GM19239 (cell line): ENCODE data around the gene PARD6B.

Experiments
- DNase-seq: peaks from one replicate; pipeline ENCODE4 v3.0.0; 2011; ENCODE audit warnings: low spot score; ENCODE audit not compliant: insufficient read length
- FAIRE-seq: peaks from 2 replicates; lab custom pipeline; 2011; peaks lifted over from hg19 to GRCh38; lab: Jason Lieb, UNC

PARD6B gene

DNA sequence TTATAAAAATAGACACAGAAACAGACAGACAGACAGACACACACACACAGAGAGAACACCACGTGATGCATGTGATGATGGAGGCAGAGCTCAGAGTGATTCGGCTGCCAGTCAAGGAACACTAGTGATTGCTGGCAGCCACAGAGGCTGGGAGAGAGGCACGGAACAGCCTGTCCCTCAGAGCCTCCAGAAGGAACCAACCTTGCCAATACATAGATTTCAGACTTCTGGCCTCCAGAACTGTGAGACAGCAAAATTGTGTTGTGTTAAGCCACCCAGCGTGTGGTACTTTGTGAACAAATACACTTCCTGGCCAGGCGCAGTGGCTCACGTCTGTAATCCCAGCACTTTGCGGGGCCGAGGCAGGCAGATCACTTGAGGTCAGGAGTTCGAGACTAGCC lies 9.5 kb upstream of the PARD6B start:
- FAIRE-seq (no peak), DNase-seq (no peak)

DNA sequence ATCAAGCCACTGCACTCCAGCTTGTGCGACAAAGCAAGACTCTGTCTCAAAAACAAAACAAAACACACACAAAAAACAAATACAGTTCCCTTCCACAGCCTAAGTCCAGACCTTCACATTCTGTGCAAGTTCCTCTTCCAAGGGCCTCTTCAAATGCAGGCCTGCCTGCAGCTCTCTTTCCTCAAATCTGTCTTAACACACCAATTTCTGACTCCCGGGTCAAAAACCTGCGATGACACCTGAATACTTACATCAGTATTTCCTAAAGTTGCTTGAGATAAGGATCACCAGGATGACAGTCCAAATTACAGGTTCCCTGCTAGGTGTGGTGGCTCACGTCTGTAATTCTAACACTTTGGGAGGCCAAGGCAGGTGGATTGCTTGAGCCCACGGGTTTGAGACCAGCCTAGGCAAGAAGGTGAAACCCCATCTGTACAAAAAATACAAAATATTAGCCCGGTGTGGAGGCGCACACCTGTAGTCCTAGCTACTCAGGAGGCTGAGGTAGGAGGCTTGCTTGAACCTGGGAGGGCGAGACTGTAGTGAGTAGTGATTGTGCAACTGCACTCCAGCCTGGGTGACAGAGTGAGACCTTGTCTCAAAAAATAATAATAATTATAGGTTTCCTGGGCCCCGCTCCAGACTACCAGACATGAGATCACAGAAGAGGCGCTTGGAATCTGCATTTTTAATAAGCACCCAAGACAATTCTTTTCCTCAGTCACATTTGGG lies 8.8 kb upstream of the PARD6B start:
- FAIRE-seq (no peak), DNase-seq (no peak)

DNA sequence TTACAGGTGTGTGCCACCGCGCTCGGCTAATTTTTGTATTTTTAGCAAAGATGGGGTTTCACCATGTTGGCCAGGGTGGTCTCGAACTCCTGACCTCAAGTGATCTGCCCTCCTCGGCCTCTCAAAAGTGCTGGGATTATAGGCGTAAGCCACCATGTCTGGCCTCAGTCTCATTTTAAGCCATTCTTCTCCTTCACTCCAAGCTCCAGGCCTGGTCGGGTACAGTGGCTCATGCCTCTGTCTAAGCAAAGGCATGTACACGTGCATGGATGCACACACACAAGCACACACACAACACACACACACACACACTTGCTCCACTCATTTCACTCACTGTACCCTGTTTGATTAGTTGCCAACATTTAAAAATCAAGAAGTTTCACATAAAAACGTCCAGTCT lies 7.7 kb upstream of the PARD6B start:
- DNase-seq (no peak), FAIRE-seq (no peak)

DNA sequence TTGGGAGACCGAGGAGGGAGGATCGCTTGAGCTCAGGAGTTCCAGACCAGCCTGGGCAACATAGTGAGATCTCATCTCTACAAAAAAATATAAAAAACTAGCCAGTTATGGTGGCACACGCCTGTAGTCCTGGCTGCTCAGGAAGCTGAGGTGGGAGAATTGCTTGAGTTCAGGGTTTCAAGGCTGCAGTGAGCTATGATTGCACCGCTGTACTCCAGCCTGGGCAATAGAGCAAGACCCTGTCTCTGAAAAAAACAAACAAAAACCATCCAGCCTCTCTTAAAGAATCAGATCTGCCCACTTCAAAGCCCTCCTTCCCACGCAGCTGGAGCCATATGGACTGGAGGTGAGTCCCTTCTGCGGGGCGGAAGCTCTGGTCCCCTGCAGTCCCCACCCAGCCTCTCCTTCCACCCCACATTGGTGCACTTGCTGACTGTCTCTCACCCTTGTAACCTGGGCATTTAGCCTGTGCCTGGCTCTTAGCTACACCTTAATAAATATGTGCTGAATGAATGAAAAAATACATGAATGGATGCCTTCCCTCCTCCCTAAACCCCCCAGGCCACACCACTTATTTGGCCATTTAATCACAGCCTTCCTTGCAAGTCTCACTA lies 7.2 kb upstream of the PARD6B start:
- DNase-seq (no peak), FAIRE-seq (no peak)

DNA sequence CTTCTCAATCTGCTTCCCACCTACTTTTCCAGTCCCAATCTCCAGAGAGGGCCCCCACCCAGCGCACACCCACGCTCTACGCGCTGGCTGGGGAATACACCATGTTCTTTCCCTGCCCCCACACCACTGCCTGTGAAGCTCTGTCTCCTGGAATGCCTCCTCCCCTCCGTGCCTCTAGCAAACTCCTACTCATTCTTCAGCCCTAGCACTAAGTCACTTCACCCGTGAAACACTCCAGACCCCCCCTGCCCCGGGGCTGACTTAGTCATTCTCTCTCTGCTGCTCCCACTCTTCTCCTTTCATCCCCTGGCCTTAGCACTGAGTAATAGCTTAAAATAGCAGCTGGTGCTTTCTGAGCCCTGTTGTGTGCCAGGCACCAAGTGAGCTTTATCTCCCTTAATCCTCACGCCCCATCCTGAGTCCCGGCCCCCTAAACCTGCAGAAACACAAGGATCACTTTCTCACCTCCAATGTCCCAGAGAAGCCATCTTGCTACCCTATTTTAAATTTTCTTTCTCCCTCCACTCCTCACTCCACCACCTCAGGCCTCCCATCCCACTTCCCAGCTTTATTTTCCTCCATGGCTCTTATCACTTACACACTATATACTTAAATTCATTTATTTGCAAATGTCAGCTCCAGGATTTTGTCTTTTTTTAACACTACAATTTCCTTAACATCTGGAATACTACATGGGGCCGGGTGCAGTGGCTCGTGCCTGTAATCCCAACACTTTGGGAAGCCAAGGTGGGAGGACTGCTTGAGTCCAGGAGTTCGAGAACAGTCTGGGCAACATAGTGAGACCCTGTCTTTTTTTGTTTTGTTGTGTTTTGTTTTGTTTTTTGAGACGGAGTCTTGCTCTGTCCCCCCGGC lies 6.3 kb upstream of the PARD6B start:
- DNase-seq (no peak), FAIRE-seq (no peak)

DNA sequence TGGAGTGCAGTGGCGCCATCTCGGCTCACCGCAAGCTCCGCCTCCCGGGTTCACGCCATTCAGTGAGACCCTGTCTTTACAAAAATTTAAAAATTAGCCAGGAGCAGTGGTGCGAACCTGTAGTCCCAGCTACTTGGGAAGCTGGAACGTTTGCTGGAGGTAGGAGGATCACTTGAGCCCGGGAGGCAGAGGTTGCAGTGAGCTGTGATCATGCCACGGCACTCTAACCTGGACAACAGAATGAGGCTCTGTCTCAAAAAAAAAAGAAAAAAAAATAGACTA lies 5.7 kb upstream of the PARD6B start:
- no peak for DNase-seq
- FAIRE-seq = no peak

DNA sequence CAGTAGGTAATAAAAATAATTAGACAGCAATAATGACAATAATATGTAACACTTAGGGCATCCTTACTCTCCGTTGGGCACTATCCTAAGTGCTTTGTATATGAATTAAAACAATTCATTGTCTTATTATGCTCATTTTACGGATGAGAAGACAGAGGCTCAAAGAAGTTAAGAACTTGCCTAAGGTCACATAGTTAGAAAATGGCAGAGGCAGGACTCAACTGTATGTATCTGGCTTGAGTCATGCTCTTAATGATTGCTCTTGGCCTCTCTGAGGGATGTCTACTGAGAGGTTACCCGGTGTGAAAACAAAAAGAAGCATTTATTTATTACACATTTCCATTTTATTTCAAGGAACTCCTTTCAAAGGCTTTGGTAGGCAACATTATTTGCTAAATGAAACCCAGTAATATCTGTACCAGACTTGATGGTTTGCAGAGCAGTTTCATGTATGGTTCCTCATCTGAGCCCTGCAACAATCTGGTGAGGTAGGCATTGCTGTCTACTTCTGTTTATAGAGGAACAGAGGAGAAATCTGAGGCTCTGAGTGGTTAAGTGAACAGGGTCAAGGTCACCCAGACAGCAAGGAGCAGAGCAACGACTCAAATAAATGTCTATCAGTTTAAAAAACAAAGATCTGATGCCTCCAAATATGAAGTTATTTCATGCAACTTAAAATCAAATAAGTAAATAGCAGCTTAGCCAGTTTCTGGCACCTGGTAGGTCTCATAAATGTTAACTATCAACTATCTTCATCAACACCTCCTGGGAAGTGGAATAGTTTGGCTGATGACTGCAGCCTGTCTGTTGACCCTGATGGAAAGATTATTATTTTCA lies 4.2 kb upstream of the PARD6B start:
- no peak for DNase-seq

DNA sequence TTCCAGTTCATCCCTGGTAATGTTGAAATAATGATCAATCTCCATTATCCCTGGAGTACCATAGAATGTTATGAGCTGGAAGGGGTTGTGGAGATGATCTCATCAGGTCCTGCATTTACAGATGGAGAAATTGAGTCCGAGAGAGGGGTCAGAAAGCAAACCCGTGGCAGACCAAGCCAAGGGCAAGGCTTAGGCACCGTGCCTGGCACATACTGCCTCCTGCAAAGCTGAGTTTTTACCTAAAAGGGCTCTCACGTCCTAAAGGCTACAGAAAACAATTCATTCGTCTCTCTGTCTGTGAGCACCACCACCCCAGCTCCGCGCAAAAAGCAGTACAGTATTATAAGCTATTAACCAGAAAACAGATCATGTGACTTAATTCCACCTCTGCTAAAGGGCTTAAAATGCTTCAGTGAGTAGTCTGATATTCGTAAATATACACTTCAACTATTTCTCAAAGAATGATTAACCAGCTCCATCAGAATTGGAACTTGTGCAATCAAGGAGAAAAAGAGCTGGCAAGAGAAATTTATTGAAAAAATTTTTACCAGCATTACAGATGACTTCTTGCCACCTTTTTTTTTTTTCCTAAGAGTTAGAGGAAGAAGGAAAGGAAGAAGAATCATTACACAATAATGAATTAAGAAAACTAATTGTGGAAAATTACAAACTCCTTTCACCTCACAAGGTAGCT lies 3.4 kb upstream of the PARD6B start:
- DNase-seq = no peak
- no peak for FAIRE-seq

More for the DNA sequence above, 4.2 kb upstream of the PARD6B start:
- no peak for FAIRE-seq

DNA sequence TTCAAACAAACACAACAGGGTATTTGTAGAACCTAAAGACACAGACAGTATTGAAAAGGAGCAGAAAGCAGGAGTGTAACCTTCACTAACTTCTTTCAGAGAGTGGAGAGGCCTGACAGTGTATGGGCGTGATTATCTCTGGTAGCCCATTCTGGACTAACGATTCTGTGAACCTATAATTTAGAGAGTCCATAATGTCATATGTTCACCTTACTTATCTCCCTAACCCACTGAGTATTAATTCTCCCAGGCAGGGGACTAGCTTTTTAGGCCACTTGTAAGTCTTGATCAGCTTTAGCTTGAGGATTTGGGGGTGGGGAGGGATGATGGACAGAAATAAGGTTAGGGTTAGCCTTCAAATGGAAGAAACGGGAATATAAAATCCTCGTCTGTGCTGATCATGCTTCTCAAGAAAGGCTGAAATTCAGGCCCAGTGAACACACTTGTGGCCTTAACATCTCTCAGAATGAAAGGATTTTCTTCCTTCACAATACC lies 2.8 kb upstream of the PARD6B start:
- no peak for FAIRE-seq
- no peak for DNase-seq

DNA sequence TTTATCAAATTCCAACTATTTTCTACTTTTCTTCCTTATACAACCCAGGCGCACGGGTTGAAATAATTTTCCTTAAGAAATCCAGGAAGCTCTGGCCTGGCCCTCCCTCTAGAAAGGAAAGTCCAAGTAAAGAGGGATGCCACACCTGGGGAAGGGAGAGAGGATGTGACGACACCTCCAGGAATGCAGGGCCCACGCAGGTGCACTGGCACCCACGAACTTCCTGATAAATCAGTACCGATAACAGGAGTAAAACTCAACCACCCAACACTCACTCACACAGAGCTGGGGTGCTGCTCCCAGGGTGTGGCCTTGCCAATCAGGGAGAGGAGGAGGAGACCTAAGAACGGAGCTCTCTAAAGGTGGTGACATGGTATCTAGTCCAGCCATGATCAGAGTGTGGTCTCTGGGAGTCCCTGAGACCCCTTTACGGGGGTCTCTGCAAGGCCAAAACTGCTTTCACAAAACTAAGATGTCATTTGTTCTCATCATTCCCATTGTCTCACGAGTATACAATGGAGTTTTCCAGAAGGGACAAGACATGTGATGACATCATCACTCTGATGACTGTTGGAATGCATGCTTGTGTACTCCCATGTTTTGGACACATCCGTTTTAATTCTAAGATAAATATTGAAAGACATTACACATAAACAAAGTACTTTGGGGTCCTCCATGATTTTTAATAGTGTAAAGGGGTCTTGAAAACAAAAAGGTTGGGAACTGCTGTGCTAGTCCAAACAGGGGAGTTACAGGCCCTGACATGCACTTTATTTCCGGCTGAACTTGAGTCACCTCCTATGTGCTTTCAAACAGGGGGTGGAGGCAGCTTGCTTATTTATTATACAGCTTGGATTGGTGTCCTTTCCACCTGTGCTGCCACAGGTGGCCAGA lies 2.2 kb upstream of the PARD6B start:
- FAIRE-seq (no peak), DNase-seq (no peak)

DNA sequence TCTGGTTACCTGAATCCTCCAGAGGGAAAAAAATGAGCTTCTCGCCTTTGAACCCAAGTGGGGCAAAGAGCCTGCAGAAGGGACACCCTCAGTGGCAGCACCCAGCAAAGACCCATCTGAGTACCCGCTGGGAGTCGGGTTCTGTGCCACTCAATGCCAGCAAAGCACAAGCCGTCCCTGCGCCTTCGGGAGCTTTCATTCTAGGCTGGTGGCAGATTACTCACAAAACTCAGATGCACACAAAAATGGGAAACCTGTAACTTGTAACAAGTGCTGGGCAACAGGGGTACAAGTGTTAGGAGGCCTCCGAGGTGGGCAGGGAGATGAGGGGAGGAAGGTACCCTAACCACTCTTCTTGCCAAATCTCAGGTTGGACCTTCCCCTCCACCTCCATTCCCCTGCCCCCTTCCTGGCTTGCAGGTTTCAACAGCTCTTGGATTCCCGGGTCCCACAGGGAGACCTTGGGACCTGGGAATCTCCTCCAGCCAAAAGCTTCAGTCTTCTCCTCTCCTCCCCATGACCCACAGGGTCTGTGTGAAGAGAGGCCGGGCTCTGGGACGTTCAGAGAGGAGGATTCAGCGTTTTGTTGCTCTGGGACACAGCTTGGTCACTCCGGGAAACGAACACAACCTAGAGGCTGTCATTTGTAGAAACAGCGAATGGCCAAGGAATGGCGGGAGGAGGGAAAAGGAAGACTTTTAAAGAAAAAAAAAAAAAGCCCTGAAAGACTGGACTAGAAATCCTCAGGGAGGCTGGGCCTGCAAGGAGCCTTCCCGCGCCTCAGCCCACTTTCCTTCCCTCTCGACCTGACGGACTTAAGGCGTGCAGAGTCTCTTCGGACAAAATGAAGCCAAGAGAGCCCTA lies 1.2 kb upstream of the PARD6B start:
- no peak for FAIRE-seq
- no peak for DNase-seq

DNA sequence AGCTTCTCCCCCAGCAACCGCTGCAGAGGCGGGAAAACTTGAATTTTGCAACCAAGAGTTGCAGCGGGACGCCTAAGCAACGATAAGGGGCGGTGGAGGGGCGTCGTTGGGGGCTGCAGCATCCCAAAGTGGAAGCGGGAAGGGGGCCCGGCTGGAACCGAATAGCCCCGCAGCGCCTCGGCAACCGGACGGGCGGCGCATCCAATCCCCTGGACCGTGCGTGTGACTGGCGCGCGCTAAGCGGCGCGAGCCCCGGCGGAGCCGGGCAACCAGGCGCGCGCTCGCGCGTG lies 670 bp upstream of the PARD6B start:
- DNase-seq (no peak), FAIRE-seq (no peak)

DNA sequence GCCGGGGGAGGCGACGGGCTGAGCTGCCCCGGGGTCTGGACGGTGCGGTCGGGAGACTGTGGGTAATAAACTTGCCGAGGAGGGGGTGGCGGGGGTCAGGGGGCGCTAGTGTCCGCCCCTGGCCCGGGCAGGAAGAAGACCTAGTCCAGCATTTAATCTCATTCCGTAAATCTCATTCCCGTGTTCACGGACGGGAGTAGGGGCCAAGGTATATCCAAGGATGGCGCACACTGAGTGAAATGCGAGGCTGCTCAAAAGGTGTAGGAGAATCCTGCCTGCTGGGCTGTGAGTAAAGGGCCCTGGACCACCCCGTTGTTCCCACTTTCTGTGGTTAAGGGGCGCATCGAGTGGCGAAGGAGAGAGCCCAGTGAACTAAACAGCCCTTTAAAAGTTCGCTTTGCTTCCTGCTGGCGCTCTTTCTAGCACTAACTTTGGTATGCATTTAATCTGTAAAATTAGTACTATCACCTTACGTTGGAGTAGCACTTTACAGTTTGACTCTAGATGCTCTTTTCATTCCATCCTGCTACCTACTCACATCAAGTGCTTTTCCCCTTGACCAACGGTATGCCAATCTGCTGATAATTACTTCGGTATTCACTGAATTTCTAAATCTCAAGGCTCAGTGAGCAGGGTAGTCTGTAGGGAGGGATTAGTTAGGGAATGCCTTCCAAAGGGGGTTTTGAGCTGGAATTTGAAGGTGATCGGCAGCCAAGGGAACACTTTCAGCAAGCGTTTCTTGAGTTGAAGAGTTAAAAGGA lies 730 bp downstream of the PARD6B start:
- DNase-seq (no peak), FAIRE-seq (no peak)

DNA sequence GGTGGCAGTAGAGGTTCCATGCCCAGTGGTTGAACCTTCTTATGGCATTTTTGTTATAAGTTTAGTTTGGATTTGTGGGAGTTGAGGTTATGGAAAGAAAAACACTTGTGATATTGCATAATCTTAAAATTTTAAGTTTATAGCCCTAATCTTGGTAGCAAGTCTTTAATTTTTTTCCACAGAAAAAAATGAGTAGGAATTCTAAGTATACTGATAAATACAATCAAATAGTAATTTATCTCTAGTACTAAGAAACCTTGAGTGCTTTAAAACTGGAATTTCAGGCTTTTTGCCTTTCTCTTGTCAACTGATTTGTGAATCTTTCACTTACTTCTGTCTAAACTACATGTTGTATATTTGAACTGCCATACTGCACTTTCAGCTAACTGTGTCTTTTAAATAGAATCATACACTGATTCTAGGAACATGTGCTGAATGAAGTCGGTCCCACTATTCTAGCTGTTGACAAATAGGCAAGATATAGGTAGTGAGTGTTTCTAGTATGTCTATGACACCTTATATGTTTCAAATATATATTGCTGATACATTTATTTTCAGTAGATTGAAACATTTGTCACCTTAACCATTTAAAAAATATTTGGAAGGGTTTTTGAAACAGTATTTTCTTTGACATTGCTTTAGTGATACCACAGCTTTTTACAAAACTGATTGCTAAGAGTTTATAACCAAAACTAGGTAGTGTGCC lies 2.4 kb downstream of the PARD6B start:
- DNase-seq = no peak
- no peak for FAIRE-seq

DNA sequence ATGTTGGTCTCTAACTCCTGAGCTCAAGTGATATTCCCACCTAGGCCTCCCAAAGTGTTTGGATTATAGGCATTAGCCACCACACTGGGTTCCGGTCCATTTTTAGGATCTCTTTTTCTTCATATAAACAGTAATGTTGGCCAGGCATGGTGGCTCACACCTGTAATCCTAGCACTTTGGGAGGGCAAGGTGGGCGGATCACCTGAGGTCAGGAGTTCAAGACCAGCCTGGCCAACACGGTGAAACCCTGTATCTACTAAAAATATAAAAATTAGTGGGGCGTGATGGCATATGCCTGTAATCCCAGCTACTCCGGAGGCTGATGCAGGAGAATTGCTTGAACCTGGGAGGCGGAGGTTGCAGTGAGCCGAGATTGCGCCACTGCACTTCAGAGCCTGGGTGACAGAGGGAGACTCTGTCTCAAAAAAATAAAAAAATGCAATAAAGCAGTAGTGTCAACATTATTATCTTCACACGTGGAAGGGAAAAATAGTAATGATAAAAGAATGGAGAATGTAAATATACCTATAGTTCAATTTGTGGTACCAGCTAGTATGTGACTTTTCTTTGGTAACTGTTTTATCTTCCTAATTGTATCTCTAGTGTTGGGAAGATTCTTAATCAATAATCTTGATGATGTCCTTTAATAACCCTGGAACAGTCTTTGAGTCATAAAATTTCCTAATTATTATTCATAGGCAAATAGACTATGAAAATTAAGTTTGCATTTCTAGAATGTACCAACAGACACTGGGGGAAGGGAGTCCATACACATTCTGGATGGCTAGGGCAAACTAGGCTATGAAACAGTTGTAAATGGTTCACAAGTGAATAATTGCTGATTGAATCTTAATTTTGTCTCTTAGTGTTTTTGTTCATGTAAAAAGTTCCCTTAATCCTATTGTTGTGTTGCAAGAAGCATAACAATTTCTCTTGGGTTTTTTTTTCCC lies 3.6 kb downstream of the PARD6B start:
- FAIRE-seq (no peak), DNase-seq (no peak)

DNA sequence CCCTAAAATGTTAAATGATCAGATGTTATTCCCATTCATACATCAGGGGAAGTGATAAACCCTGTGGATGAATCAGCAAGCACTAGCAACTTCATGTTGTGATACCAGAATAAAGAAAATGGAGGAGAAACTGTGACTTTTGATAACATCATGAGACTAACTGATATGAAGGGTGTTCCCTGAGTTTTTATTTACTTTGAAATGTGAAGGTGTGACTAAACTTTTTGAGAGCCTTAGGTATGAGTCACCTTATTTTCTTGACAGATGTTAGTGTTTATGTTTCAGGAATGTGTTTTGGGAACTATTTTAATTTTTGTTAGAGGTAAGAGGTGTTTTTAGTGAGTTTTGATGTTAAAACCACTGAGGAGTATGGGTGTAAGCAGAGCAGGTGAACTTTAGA lies 4.4 kb downstream of the PARD6B start:
- no peak for FAIRE-seq
- no peak for DNase-seq
